ENCODE measurements around the gene CTRB2.

CTRB2 gene

DNA sequence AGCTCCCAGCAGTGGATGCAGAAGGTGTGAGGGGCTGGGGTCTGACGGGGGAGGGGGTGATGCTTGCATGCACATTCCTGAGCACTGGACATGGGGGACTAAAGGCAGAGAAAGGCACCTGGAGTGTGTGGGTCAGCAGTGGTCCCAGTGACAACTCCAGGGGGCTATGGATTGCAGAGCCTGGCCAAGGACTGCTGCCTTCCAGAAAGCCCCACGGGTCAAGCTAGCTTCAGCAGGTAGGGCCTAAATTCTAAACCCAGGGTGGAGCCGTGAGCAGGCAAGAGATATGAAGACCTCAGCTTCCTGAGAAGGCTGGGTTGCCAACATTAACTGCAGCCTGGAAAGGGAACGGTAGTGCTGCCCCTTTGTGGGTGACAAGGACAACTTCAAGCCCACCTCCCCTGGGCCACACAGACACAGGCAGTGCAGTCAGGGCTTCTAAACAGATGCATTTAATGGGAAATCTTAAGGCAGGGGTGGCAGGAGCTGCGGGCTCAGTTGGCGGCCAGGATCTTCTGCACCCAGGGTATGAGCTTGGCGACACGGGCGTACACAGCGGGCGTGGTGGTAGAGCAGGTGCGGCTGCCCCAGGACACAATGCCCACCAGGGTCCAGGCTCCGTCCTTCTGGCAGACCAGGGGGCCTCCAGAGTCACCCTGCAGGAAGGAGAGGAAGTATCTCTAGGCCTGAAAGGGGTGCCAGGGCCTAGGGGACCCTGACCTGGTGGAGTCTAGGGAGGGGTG is 3.1 kb downstream of the CTRB2 start:
- no peak for DNase-seq

DNA sequence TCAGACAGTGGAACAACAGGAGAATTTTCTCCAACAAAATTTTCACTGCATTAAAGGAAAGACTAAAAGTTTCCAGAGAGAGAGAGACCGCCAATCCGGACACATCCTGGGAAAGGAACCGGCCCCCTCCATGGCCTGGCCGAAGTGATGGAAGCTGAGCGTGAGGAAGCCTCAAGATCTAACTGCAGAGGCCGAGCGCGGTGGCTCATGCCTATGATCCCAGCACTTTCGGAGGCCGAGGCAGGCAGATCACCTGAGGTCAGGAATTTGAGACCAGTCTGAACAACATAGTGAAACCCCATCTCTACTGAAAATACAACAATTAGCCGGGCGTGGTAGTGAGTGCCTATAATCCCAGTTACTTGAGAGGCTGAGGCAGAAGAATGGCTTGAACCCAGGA is 3.9 kb downstream of the CTRB2 start:
- DNase-seq = no peak

- no peak for DNase-seq
Measured at GRCh38 chr16:75202069-75202590, 4.8 kb downstream of the CTRB2 start.

GRCh38 chr16:75198135-75198600 is 8.8 kb downstream of the CTRB2 start:
- DNase-seq = no peak

GRCh38 chr16:75197522-75198134 is 9.3 kb downstream of the CTRB2 start:
- no peak for DNase-seq

DNA sequence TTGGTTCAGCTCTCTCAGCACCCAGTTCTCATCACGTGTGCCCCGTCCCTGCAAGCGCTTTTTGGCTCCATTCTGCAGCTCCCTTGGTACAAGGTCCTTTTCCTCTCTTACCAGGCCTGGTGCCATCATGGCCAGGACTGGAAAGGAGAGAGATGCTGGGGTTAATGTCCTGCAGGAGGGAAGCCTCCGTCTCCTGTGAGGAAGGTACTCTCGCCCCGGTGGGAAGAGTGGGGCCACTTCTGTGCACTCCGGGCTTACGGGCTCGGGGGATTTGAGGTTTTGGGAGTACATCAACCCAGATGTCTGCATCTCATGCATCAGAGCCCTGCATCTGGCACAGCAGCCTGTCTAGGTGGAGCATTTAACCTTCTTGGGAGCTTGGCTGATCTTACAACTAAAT is 10.1 kb downstream of the CTRB2 start:
- no peak for DNase-seq

DNA sequence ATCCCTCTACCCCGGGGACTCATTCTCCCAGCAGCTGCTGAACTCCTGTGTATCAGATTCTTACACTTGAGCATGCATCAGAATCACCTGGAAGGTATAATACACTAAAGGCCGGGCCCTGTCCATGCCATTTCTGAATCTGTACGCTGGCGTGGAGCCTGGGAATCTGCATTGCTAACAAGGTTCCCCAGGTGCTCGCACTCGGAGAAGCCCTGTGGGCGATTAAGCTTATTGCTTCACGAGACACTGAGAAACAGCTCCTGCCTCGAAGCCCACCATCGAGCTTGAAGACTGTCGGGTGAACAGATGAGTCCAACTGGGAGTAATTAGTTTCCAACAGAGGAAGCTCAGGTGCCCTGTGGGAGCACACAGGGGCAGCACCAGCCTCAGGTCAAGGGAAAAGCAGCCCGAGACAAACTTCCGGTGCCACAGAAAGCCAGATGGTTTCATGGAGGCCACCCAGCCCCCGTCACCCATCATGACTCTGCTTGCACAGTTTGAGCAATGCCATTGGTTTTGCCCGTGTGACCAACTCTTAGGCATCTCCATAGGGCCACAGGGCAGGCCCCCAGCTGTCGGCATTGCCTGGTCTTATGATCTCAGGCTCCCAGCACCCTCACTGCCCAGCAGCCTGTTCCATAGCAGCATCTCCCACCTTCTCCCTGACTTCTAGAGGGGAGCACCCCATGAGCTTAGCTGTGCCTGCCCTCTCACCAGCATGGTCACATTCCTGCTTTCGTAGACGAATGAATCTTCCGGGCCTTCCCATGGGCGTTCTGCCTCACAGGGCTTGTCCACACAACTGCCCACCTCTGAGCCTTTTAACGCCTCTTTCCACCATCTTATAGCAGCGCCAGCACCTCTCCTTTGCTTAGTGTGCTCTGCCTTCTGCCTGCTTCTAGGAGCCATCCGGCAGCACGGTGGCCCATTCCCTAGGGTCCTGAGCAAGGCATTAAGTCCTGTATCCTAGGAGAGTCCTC is 10.9 kb downstream of the CTRB2 start:
- no peak for DNase-seq

DNA sequence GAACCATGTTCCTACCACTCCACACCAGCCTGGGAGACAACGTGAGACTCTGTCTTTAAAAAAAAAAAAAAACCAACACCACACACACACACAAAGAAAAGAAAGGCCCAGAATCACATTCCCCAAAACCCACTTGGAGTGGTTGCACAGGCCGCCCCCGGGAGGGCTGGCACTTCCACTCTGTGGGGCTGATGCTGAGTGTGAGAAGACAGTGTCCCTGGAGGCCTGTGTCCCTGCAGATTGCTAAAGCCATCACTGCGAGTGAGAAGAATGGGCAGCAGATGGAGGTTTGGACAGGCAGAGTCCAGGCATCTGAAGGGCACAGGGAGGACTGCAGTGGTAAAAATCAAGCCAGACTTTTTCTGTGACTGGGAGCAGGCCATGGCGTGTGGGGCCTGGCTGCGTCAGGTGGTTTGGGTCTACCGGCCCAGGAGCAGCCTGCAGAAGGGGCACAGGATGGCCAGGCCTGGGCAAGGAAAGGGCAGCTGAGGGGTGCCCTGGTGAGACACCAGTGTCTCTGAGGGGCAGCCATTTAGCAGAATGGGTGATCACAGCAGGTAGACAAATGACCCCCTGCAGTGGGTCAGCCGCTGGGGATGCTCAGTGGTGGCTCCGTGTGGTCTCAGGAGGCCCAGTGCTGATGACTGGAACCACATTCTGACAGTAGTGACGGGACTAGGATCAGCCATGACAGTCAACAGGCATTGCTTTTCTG is 13.1 kb downstream of the CTRB2 start:
- no peak for DNase-seq

DNA sequence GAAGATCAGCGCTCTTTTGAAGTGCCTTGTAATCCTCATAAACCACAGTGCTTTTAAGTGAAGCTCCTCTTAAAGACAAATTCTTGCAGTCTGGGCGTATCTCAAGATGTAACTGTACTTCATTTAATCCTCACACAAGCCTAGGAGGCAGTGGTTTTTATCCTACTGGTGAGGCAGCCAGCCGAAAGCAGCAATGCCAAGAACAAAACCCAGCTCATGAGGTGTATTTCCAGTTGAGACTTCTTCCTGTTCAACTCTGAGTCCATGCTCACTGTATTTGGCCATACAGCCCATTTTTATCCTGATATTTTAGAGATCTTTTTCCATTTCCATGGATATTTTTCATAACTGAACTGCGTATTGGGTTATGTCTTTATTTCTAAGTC is 13.7 kb downstream of the CTRB2 start:
- no peak for DNase-seq

- no peak for DNase-seq
Measured at GRCh38 chr16:75192606-75193264, 14.2 kb downstream of the CTRB2 start.

GRCh38 chr16:75189638-75190245 is 17.2 kb downstream of the CTRB2 start:
- no peak for DNase-seq

DNA sequence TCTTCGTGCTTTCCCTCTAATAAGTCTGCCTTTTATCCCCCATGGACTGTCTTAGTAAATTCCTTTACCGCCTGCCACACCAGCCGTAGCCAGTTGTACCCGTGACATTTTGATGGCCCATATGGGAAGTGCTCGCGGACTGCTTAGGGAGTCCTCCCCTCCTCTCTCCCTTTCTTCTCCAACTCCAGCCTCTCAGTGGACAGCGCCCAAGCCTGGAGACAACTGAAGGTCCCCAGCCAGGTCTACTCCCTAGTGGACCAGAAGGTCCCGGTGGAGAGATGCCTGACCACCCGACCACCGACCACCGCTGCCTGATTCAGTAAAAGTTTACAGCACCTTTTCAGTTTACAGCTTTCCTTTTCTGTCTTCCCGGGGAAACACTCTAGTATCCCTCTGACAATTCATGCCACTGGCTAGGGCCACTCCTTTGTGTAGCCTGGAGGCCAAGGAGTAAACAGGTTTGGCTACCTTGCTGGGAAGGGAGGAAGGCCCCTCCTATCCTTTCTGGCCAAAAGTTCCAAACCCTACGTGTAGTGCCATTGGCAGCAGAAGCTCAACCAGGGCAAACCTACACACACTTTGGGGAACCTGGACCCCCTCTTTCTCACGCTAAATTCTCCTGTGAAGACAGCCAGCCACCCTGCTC is 18.0 kb downstream of the CTRB2 start:
- no peak for DNase-seq

DNA sequence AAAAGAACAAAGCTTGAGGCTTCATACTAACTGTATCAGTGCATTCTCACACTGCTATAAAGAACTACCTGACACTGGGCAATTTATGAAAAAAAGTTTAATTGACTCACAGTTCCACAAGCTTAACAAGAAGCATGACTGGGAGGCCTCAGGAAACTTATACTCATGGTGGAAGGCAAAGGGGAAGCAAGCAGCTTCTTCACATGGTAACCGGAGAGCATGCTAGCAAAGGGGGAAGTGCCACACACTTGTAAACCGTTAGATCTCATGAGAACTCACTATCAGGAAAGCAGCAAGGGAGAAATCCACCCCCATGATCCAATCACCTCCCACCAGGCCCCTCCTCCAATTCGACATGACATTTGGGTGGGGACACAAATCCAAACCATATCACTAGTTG is 25.3 kb downstream of the CTRB2 start:
- no peak for DNase-seq

DNA sequence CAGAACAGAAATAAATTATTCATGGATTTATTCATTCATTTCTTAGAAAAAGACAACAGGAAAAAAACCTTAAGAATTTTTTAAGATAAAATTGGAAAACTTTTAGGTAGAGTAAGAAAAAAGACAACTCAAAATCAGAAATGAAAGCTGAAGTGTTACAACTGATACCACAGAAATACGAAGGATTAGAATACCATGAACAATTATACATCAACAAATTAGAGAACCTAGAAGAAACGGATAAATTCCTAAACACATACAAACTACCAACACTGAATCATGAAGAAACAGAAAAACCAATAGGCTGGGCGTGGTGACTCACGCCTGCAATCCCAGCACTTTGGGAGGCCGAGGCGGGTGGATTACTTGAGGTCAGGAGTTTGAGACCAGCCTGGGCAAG is 27.8 kb downstream of the CTRB2 start:
- no peak for DNase-seq

- no peak for DNase-seq
Measured at GRCh38 chr16:75176926-75177325, 30.0 kb downstream of the CTRB2 start.

- no peak for DNase-seq
Measured at GRCh38 chr16:75175074-75175473, 31.9 kb downstream of the CTRB2 start.

DNA sequence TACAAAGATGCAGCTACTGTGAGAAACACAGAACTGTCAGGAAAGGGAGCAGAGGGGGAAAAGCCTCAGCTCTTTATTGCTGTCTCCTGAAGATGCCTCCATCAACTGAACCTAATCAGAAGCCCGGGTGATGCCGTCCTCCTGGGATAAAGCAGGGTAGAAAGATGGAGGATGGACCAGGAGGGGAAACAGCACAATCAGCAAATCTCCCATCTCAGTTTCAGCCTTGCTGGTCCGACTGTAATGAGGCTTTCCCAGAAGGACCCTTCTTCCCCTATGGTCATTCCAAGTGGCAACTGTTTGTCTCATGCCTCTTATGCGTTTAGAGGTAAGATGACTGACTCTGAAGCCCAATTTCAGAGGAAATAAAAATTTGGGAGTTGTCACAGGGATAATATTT is 34.4 kb downstream of the CTRB2 start:
- no peak for DNase-seq

- DNase-seq = no peak
Measured at GRCh38 chr16:75169899-75170405, 37.0 kb downstream of the CTRB2 start.

DNA sequence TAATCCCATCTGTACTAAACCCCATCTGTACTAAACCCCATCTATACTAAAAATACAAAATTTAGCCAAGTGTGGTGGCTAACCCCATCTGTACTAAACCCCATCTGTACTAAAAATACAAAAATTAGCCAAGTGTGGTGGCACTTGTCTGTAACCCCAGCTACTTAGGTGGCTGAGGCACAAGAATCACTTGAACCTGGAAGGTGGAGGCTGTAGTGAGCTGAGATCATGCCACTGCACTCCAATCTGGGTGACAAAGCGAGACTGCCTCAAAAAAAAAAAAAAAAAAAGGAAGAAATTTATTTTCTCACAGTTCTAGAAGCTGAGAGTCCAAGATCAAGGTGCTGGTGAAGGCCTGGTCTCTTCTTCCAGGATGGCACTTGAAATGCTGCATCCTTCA is 46.6 kb downstream of the CTRB2 start:
- DNase-seq = no peak

Measured in retina (tissue), 1 donor.